ENCODE results near the gene SMYD3. TPM values are rescaled to one million over a fixed set of nuclear protein-coding genes. Genes with fewer than 3 reads are reported as not detected.

SMYD3 gene
- total and polyA plus RNA-seq, 2 of the 13 experiments (the other 11 are each of a cell fraction or from before 2014, with no cell fraction given), result 27.7 to 35.8 TPM

GRCh38 chr1:245987219-245987545 lies 519.9 kb downstream of the SMYD3 start:
- TF ChIP-seq ZFP91 (CRISPR knock-in tag; IDR thresholded peaks at IDR 0.05; ENCODE audit: borderline replicate concordance) (no peak), U2AF1 (optimal IDR thresholded peaks at IDR 0.05; ENCODE audit: low read depth, low read length) (no peak), ZNF382 (CRISPR knock-in tag; IDR thresholded peaks at IDR 0.05; ENCODE audit: borderline replicate concordance) (no peak), MIER3 (CRISPR knock-in tag; IDR thresholded peaks at IDR 0.05; ENCODE audit: borderline replicate concordance) (no peak)
- H3K4me3 ChIP-seq (replicated peaks in 1 of 3; ENCODE audit: insufficient read depth in 1 of 3, low read depth in 2 of 3, low read length in 3 of 3), result no peak overlapping the region
- H3K27me3 ChIP-seq (ENCODE audit: control insufficient read depth in 1 of 2, insufficient read depth in 2 of 2, low read length in 2 of 2), result no peaks in the 10 kb centered on the region
- no peak overlapping the region for H3K4me2 ChIP-seq (ENCODE audit: low read depth, low read length)
- CTCF ChIA-PET (ENCODE audit: low intra/inter-chr PET ratio, low total read pairs), result no interaction called here
- intact Hi-C loops (cut with micrococcal nuclease; ENCODE audit: unreplicated experiment) (no loop called here), in situ Hi-C loops (cut with HindIII; ENCODE audit: extremely low pct_ligation_motif_present, low pct_unique_long_range_greater_than_20kb) (no loop called here)
- no peak for FAIRE-seq
- H3K9me3 ChIP-seq (ENCODE audit: low read length), result no peaks in the 10 kb centered on the region
- no peak overlapping the region for H3K27ac ChIP-seq (ENCODE audit: extremely low read length, insufficient read depth, low read length)
- DNase-seq (ENCODE audit: low spot score), result no peak
- no peaks in the 10 kb centered on the region for H4K20me1 ChIP-seq (ENCODE audit: insufficient read depth, low read length)
- H3K79me2 ChIP-seq (ENCODE audit: insufficient read depth, low read length), result no peaks in the 10 kb centered on the region
- no peak for ATAC-seq
- H3K36me3 ChIP-seq (replicated peaks in 1 of 2; ENCODE audit: control insufficient read depth in 1 of 2, insufficient read depth in 2 of 2, low read length in 2 of 2), result no peaks in the 10 kb centered on the region
- no TSS peak for BruUV-seq (replicated peaks)
- 82% methylated on average over 2 of the region's 2 CpGs for WGBS (ENCODE audit: low lambda C conversion rate)
- H2AFZ ChIP-seq (ENCODE audit: low read length), result no peak overlapping the region
- no peak overlapping the region for H3K9ac ChIP-seq (ENCODE audit: insufficient read depth, low read depth, low read length)
- POLR2A ChIA-PET, result no interaction called here
- peaks cover 9% of the 10 kb centered on the region for H3K4me1 ChIP-seq (ENCODE audit: insufficient read depth, low read length)

- Histone ChIP-seq H3K4me1 (ENCODE audit: insufficient read depth, low read length) (peaks cover 9% of the 10 kb centered on the region), H3K4me2 (ENCODE audit: low read depth, low read length) (no peak overlapping the region), H3K36me3 (replicated peaks in 1 of 2; ENCODE audit: control insufficient read depth in 1 of 2, insufficient read depth in 2 of 2, low read length in 2 of 2) (no peaks in the 10 kb centered on the region), H4K20me1 (ENCODE audit: insufficient read depth, low read length) (no peaks in the 10 kb centered on the region), H3K9ac (ENCODE audit: insufficient read depth, low read depth, low read length) (no peak overlapping the region), H3K27me3 (ENCODE audit: control insufficient read depth in 1 of 2, insufficient read depth in 2 of 2, low read length in 2 of 2) (no peaks in the 10 kb centered on the region), H2AFZ (ENCODE audit: low read length) (no peak overlapping the region), H3K79me2 (ENCODE audit: insufficient read depth, low read length) (no peaks in the 10 kb centered on the region), H3K9me3 (ENCODE audit: low read length) (no peaks in the 10 kb centered on the region), H3K27ac (ENCODE audit: extremely low read length, insufficient read depth, low read length) (no peak overlapping the region), H3K4me3 (replicated peaks in 1 of 3; ENCODE audit: insufficient read depth in 1 of 3, low read depth in 2 of 3, low read length in 3 of 3) (no peak overlapping the region)
- no peak for ATAC-seq
- in situ Hi-C loops (cut with HindIII; ENCODE audit: extremely low pct_ligation_motif_present, low pct_unique_long_range_greater_than_20kb) (no loop called here), intact Hi-C loops (cut with micrococcal nuclease; ENCODE audit: unreplicated experiment) (no loop called here)
- DNase-seq (ENCODE audit: low spot score), result no peak
- ChIA-PET POLR2A (no interaction called here), CTCF (ENCODE audit: low intra/inter-chr PET ratio, low total read pairs) (no interaction called here)
- BruUV-seq (replicated peaks), result no TSS peak
- 86% methylated on average over 12 of the region's 12 CpGs for WGBS (ENCODE audit: low lambda C conversion rate)
- no peak for FAIRE-seq
- TF ChIP-seq ZBTB49 (CRISPR knock-in tag; IDR thresholded peaks at IDR 0.05; ENCODE audit: borderline replicate concordance) (no peak), ZBTB21 (CRISPR knock-in tag; IDR thresholded peaks at IDR 0.05) (no peak), LRRFIP1 (CRISPR knock-in tag; conservative IDR thresholded peaks at IDR 0.05) (no peak), CSRNP2 (CRISPR knock-in tag; conservative IDR thresholded peaks at IDR 0.05; ENCODE audit: low read depth) (no peak), GLI4 (CRISPR knock-in tag; IDR thresholded peaks at IDR 0.05; ENCODE audit: borderline replicate concordance) (no peak)
Observed at GRCh38 chr1:245986404-245987218, 520.5 kb downstream of the SMYD3 start.
